ENCODE data around the gene SLC2A9.

The SLC2A9 gene

GRCh38 chr4:10058371-10058770 lies 37.1 kb upstream of the SLC2A9 start:
- no peak for TF ChIP-seq CTCF (IDR thresholded peaks at IDR 0.05; ENCODE audit: insufficient read depth, missing control alignments)
- DNase-seq (ENCODE audit: insufficient read length, low spot score) (no peak), FAIRE-seq (no peak)

GRCh38 chr4:10057023-10057395 lies 35.7 kb upstream of the SLC2A9 start:
- DNase-seq (ENCODE audit: insufficient read length, low spot score) = no peak
- TF ChIP-seq CTCF (IDR thresholded peaks at IDR 0.05; ENCODE audit: insufficient read depth, missing control alignments) = no peak
- FAIRE-seq = no peak

- no peak for FAIRE-seq
- no peak for TF ChIP-seq CTCF (IDR thresholded peaks at IDR 0.05; ENCODE audit: insufficient read depth, missing control alignments)
- no peak for DNase-seq (ENCODE audit: insufficient read length, low spot score)
Observed at GRCh38 chr4:10056334-10057022, 35.2 kb upstream of the SLC2A9 start.

- FAIRE-seq (no peak), DNase-seq (ENCODE audit: insufficient read length, low spot score) (no peak)
- no peak for TF ChIP-seq CTCF (IDR thresholded peaks at IDR 0.05; ENCODE audit: insufficient read depth, missing control alignments)
Observed at GRCh38 chr4:10055871-10056270, 34.6 kb upstream of the SLC2A9 start.

GRCh38 chr4:10054571-10055041 lies 33.3 kb upstream of the SLC2A9 start:
- TF ChIP-seq CTCF (IDR thresholded peaks at IDR 0.05; ENCODE audit: insufficient read depth, missing control alignments) = no peak
- FAIRE-seq = no peak
- no peak for DNase-seq (ENCODE audit: insufficient read length, low spot score)

GRCh38 chr4:10053635-10054453 lies 32.5 kb upstream of the SLC2A9 start:
- no peak for TF ChIP-seq CTCF (IDR thresholded peaks at IDR 0.05; ENCODE audit: insufficient read depth, missing control alignments)
- DNase-seq (ENCODE audit: insufficient read length, low spot score) = no peak
- no peak for FAIRE-seq
